Caco-2 (cell line): Measurements from ENCODE around the gene TET3. TPM values are rescaled to one million over a fixed set of nuclear protein-coding genes. Genes with fewer than 3 reads are reported as not detected.

Experiments used
- BruUV-seq: library from RNA; stranded (reverse); fragments of 400-500 nt; replicated peaks from 2 replicates; lab custom pipeline; 2021; lab: Mats Ljungman, UMichigan
- CTCF ChIA-PET: fragments of 300-600 bp; sonication (Branson Sonifier 250); formaldehyde crosslinking; loops from one replicate; lab custom pipeline; 2022; ENCODE audit warnings: antibody characterized with exemption; lab: Charles Lee
- POLR2A ChIA-PET: fragments of 300-600 bp; sonication (Branson Sonifier 250); formaldehyde crosslinking; loops from one replicate; lab custom pipeline; 2022; ENCODE audit warnings: antibody characterized with exemption; lab: Charles Lee
- DNase-seq, 2 experiments: peaks; one replicate each; pipeline versions ENCODE4 v3.0.0 to v3.0.0-alpha.2; 2020 to 2022
- H3K27me3 ChIP-seq: replicated peaks from 2 replicates; pipeline ENCODE4 v1.6.0; 2011; ENCODE audit warnings: low read length; ENCODE audit not compliant: control insufficient read depth, insufficient read depth
- H3K36me3 ChIP-seq: 2 replicates; pipeline ENCODE4 v1.5.1; 2011; ENCODE audit warnings: low read length; ENCODE audit not compliant: control insufficient read depth, insufficient read depth
- H3K4me1 ChIP-seq: fragments of 250-450 bp; sonication (Bioruptor Pico); 2 replicates; pipeline ENCODE4 v1.5.1; 2020; ENCODE audit warnings: mild to moderate bottlenecking
- H3K4me3 ChIP-seq: 2 replicates; pipeline ENCODE4 v1.5.1; 2011; ENCODE audit warnings: low read depth, mild to moderate bottlenecking, control low read depth, low read length
- H3K9me3 ChIP-seq: fragments of 250-450 bp; sonication (Bioruptor Pico); 2 replicates; pipeline ENCODE4 v1.5.1; 2020; ENCODE audit warnings: mild to moderate bottlenecking, moderate library complexity
- H3K27ac Mint-ChIP-seq: one replicate; pipeline ENCODE4 v1.8.0; 2022; ENCODE audit warnings: mixed read lengths; ENCODE audit not compliant: unreplicated experiment
- H3K27me3 Mint-ChIP-seq: one replicate; pipeline ENCODE4 v1.8.0; 2022; ENCODE audit warnings: mixed read lengths; ENCODE audit not compliant: insufficient read depth, unreplicated experiment
- H3K36me3 Mint-ChIP-seq: one replicate; pipeline ENCODE4 v1.8.0; 2022; ENCODE audit warnings: mild to moderate bottlenecking, mixed read lengths; ENCODE audit not compliant: insufficient read depth, unreplicated experiment
- H3K4me1 Mint-ChIP-seq: one replicate; pipeline ENCODE4 v1.8.0; 2022; ENCODE audit warnings: low read depth, mixed read lengths; ENCODE audit not compliant: unreplicated experiment
- H3K4me3 Mint-ChIP-seq: one replicate; pipeline ENCODE4 v1.8.0; 2022; ENCODE audit warnings: mild to moderate bottlenecking, moderate library complexity, mixed read lengths; ENCODE audit not compliant: unreplicated experiment
- H3K9me3 Mint-ChIP-seq: one replicate; pipeline ENCODE4 v1.8.0; 2022; ENCODE audit warnings: mixed read lengths; ENCODE audit not compliant: unreplicated experiment
- intact Hi-C: fragments of 100-400 bp; cut with micrococcal nuclease; formaldehyde crosslinking; loops from one replicate; pipeline ENCODE4 v1.10.0; 2022; ENCODE audit not compliant: unreplicated experiment
- total RNA-seq: library from RNA; stranded (reverse); gene quantifications from 2 replicates; pipeline ENCODE4 v1.2.3, GENCODE V29; 2022
- TF ChIP-seq, protein P1 (sequence below), 2 experiments: fragments of 200-600 bp in 1 of 2; IDR thresholded peaks; 1 replicate in 1 of 2; 2 replicates in 1 of 2; pipeline versions ENCODE4 v1.5.1 to v1.8.0; 2011 to 2022; ENCODE audit warnings: antibody characterized with exemption in 1 of 2, control low read depth in 1 of 2, inconsistent platforms in 1 of 2, low read depth in 1 of 2, low read length in 1 of 2, mild to moderate bottlenecking in 1 of 2, moderate library complexity in 1 of 2; ENCODE audit not compliant: insufficient read depth in 1 of 2, severe bottlenecking in 1 of 2, unreplicated experiment in 1 of 2

TET3 gene
- total RNA-seq, 1 experiment from 2014 or later: 27.5 TPM

- H3K4me1 Mint-ChIP-seq: peaks cover 9% of the 10 kb centered on the region
- H3K4me1 ChIP-seq: 0 out of 2 replicates have a peak, but pooled peaks cover 3% of the 10 kb centered on the region
- peaks cover 20% of the 10 kb centered on the region for H3K36me3 Mint-ChIP-seq
- BruUV-seq: no TSS peak
- intact Hi-C loops: no loop called here
- H3K4me3 ChIP-seq: no peak overlapping the region
- DNase-seq: no peak
- H3K36me3 ChIP-seq: no peaks in the 10 kb centered on the region
- H3K27ac Mint-ChIP-seq: no peak overlapping the region
- H3K27me3 ChIP-seq: no peaks in the 10 kb centered on the region
- CTCF ChIA-PET: no interaction called here
- no peaks in the 10 kb centered on the region for H3K27me3 Mint-ChIP-seq
- POLR2A ChIA-PET: no interaction called here
- H3K4me3 Mint-ChIP-seq: no peak overlapping the region
- TF ChIP-seq, protein P1, sequence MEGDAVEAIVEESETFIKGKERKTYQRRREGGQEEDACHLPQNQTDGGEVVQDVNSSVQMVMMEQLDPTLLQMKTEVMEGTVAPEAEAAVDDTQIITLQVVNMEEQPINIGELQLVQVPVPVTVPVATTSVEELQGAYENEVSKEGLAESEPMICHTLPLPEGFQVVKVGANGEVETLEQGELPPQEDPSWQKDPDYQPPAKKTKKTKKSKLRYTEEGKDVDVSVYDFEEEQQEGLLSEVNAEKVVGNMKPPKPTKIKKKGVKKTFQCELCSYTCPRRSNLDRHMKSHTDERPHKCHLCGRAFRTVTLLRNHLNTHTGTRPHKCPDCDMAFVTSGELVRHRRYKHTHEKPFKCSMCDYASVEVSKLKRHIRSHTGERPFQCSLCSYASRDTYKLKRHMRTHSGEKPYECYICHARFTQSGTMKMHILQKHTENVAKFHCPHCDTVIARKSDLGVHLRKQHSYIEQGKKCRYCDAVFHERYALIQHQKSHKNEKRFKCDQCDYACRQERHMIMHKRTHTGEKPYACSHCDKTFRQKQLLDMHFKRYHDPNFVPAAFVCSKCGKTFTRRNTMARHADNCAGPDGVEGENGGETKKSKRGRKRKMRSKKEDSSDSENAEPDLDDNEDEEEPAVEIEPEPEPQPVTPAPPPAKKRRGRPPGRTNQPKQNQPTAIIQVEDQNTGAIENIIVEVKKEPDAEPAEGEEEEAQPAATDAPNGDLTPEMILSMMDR (IDR thresholded peaks at IDR 0.05; ENCODE audit: insufficient read depth in 1 of 2, low read depth in 1 of 2, low read length in 1 of 2, severe bottlenecking in 1 of 2, unreplicated experiment in 1 of 2): no peak
- H3K9me3 ChIP-seq: no peaks in the 10 kb centered on the region; the same call in 1 of the 2 replicates
- H3K9me3 Mint-ChIP-seq: no peaks in the 10 kb centered on the region
Observed at GRCh38 chr2:74014813-74015212, 30.1 kb downstream of the TET3 start.

DNA sequence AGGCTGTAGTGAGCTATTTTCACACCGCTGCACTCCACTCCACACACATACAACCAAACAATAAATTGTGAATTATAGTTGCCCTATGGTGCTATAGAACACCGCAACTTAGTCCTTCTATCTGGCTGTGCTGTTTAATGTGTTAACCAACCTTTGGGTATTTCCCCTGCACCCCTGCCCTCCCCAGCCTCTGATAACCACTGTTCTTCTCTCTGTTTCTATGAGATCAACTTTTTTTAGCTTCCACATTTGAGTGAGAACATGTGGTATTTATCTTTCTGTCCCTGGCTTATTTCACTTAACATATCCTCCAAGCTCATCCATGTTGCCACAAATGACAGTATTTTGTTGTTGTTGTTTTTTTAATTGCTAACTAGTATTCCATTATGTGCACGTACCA is 32.5 kb downstream of the TET3 start:
- TF ChIP-seq, protein P1 (IDR thresholded peaks at IDR 0.05; ENCODE audit: insufficient read depth in 1 of 2, low read depth in 1 of 2, low read length in 1 of 2, severe bottlenecking in 1 of 2, unreplicated experiment in 1 of 2): no peak
- intact Hi-C loops: no loop called here
- H3K27ac Mint-ChIP-seq: no peak overlapping the region
- no TSS peak for BruUV-seq
- H3K27me3 ChIP-seq: no peaks in the 10 kb centered on the region
- no peak overlapping the region for H3K4me3 ChIP-seq
- H3K36me3 ChIP-seq: no peaks in the 10 kb centered on the region; the same call in 1 of the 2 replicates
- H3K9me3 ChIP-seq: no peaks in the 10 kb centered on the region; the same call in 1 of the 2 replicates
- ChIA-PET CTCF (no interaction called here), POLR2A (no interaction called here)
- no peak overlapping the region for H3K4me3 Mint-ChIP-seq
- no peaks in the 10 kb centered on the region for H3K9me3 Mint-ChIP-seq
- H3K4me1 ChIP-seq: no peaks in the 10 kb centered on the region
- peaks cover 11% of the 10 kb centered on the region for H3K36me3 Mint-ChIP-seq
- H3K4me1 Mint-ChIP-seq: no peaks in the 10 kb centered on the region
- no peak for DNase-seq
- H3K27me3 Mint-ChIP-seq: no peaks in the 10 kb centered on the region

- Mint-ChIP-seq H3K4me1 (no peaks in the 10 kb centered on the region), H3K4me3 (no peak overlapping the region), H3K27me3 (no peaks in the 10 kb centered on the region), H3K9me3 (no peaks in the 10 kb centered on the region), H3K27ac (no peak overlapping the region), H3K36me3 (peaks cover 11% of the 10 kb centered on the region)
- no peak overlapping the region for H3K4me3 ChIP-seq
- DNase-seq: no peak
- H3K4me1 ChIP-seq: no peaks in the 10 kb centered on the region
- BruUV-seq: no TSS peak
- no peaks in the 10 kb centered on the region; the same call in 1 of the 2 replicates for H3K36me3 ChIP-seq
- CTCF ChIA-PET: interaction anchor here (0.6 kb wide), 1 partner anchor 16 kb away, joined by 7 read pairs; no protein-coding TSS in a partner anchor
- POLR2A ChIA-PET: interaction anchor here (0.6 kb wide), 1 partner anchor 7 kb away, joined by 6 read pairs; no protein-coding TSS in a partner anchor
- intact Hi-C loops: no loop called here
- no peaks in the 10 kb centered on the region; the same call in 1 of the 2 replicates for H3K9me3 ChIP-seq
- TF ChIP-seq, protein P1 (IDR thresholded peaks at IDR 0.05; ENCODE audit: insufficient read depth in 1 of 2, low read depth in 1 of 2, low read length in 1 of 2, severe bottlenecking in 1 of 2, unreplicated experiment in 1 of 2): no peak
- no peaks in the 10 kb centered on the region for H3K27me3 ChIP-seq
Observed at GRCh38 chr2:74019516-74019915, 34.8 kb downstream of the TET3 start.
